GM12892 (cell line): ENCODE results near the gene PCDHGA1.

Experiments used
- POLR2A ChIP-seq: IDR thresholded peaks from 2 replicates; pipeline ENCODE4 v1.6.1; 2011; ENCODE audit warnings: low read depth, low read length, control low read depth
- TAF1 ChIP-seq: IDR thresholded peaks from 2 replicates; pipeline ENCODE4 v1.6.1; 2011; ENCODE audit warnings: low read depth, mild to moderate bottlenecking, control low read depth, low read length, borderline replicate concordance

- TF ChIP-seq TAF1 = no peak
- no peak for TF ChIP-seq POLR2A
These were observed 230.6 kb downstream of the PCDHGA1 start for GRCh38 chr5:141560725-141561483.
